ENCODE results near the gene DACH1.

Gene DACH1

GRCh38 chr13:71830736-71831135, 36.3 kb downstream of the DACH1 start:
- Histone ChIP-seq H3K27me3 (ENCODE audit: insufficient read depth, poor library complexity, severe bottlenecking) (no peaks in the 10 kb centered on the region), H3K4me3 (replicated peaks; ENCODE audit: insufficient read depth, low read length) (no peak overlapping the region), H3K27ac (replicated peaks) (peak overlapping the region; percentile 88)
- TF ChIP-seq, protein P1, sequence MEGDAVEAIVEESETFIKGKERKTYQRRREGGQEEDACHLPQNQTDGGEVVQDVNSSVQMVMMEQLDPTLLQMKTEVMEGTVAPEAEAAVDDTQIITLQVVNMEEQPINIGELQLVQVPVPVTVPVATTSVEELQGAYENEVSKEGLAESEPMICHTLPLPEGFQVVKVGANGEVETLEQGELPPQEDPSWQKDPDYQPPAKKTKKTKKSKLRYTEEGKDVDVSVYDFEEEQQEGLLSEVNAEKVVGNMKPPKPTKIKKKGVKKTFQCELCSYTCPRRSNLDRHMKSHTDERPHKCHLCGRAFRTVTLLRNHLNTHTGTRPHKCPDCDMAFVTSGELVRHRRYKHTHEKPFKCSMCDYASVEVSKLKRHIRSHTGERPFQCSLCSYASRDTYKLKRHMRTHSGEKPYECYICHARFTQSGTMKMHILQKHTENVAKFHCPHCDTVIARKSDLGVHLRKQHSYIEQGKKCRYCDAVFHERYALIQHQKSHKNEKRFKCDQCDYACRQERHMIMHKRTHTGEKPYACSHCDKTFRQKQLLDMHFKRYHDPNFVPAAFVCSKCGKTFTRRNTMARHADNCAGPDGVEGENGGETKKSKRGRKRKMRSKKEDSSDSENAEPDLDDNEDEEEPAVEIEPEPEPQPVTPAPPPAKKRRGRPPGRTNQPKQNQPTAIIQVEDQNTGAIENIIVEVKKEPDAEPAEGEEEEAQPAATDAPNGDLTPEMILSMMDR (IDR thresholded peaks at IDR 0.05; ENCODE audit: insufficient read depth, low read length): no peak
- no peak for TF ChIP-seq GABPA (IDR thresholded peaks at IDR 0.05; ENCODE audit: low read depth)
- TF ChIP-seq, protein P2, sequence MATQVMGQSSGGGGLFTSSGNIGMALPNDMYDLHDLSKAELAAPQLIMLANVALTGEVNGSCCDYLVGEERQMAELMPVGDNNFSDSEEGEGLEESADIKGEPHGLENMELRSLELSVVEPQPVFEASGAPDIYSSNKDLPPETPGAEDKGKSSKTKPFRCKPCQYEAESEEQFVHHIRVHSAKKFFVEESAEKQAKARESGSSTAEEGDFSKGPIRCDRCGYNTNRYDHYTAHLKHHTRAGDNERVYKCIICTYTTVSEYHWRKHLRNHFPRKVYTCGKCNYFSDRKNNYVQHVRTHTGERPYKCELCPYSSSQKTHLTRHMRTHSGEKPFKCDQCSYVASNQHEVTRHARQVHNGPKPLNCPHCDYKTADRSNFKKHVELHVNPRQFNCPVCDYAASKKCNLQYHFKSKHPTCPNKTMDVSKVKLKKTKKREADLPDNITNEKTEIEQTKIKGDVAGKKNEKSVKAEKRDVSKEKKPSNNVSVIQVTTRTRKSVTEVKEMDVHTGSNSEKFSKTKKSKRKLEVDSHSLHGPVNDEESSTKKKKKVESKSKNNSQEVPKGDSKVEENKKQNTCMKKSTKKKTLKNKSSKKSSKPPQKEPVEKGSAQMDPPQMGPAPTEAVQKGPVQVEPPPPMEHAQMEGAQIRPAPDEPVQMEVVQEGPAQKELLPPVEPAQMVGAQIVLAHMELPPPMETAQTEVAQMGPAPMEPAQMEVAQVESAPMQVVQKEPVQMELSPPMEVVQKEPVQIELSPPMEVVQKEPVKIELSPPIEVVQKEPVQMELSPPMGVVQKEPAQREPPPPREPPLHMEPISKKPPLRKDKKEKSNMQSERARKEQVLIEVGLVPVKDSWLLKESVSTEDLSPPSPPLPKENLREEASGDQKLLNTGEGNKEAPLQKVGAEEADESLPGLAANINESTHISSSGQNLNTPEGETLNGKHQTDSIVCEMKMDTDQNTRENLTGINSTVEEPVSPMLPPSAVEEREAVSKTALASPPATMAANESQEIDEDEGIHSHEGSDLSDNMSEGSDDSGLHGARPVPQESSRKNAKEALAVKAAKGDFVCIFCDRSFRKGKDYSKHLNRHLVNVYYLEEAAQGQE (IDR thresholded peaks at IDR 0.05; ENCODE audit: insufficient replicate concordance, low read depth): no peak
- TF ChIP-seq POLR2AphosphoS5 (IDR thresholded peaks at IDR 0.05; ENCODE audit: low read depth): no peak
- no peak for TF ChIP-seq SPI1 (IDR thresholded peaks at IDR 0.05; ENCODE audit: borderline replicate concordance, low read depth)
- DNase-seq (ENCODE audit: low read depth in 1 of 2, low spot score in 1 of 2): no peak

- Histone ChIP-seq H3K4me3 (replicated peaks; ENCODE audit: insufficient read depth, low read length) (no peak overlapping the region), H3K27me3 (ENCODE audit: insufficient read depth, poor library complexity, severe bottlenecking) (no peaks in the 10 kb centered on the region), H3K27ac (replicated peaks) (peak overlapping the region; percentile 88)
- DNase-seq (ENCODE audit: low read depth in 1 of 2, low spot score in 1 of 2): no peak
- TF ChIP-seq GABPA (IDR thresholded peaks at IDR 0.05; ENCODE audit: low read depth) (no peak), SPI1 (IDR thresholded peaks at IDR 0.05; ENCODE audit: borderline replicate concordance, low read depth) (peak; percentile 75; the same call in 1 of the 2 replicates)
- TF ChIP-seq, protein P2 (IDR thresholded peaks at IDR 0.05; ENCODE audit: insufficient replicate concordance, low read depth): no peak
These were observed 36.7 kb downstream of the DACH1 start for GRCh38 chr13:71830323-71830722.

GRCh38 chr13:71829547-71829946, 37.5 kb downstream of the DACH1 start:
- Histone ChIP-seq H3K4me3 (replicated peaks; ENCODE audit: insufficient read depth, low read length) (no peak overlapping the region), H3K27ac (replicated peaks) (peak overlapping the region; percentile 88), H3K27me3 (ENCODE audit: insufficient read depth, poor library complexity, severe bottlenecking) (no peaks in the 10 kb centered on the region)
- DNase-seq (ENCODE audit: low read depth in 1 of 2, low spot score in 1 of 2): no peak
- TF ChIP-seq, protein P2 (IDR thresholded peaks at IDR 0.05; ENCODE audit: insufficient replicate concordance, low read depth): no peak
- TF ChIP-seq SPI1 (IDR thresholded peaks at IDR 0.05; ENCODE audit: borderline replicate concordance, low read depth): no peak

DNA sequence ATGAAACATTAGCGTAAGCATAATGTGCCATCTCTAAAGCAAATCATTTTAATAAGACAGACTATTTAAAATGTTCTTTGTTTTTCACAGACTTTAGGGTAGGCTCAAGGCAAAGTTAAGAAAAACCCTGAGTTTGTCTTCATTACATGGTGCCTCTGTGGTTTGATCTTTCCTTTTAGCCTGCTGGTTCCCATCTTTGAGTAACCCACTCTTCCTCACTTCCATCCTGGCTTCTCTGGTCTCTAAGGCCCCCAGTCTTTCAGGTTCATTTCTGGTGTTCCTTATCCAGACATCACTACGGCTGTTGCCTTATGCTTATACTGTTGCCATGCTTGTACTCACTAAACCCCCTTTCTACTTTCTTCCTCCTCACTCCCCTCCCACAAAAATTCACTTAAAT, 38.4 kb downstream of the DACH1 start:
- Histone ChIP-seq H3K27ac (replicated peaks) (peak overlapping the region; percentile 88), H3K27me3 (ENCODE audit: insufficient read depth, poor library complexity, severe bottlenecking) (no peaks in the 10 kb centered on the region), H3K4me3 (replicated peaks; ENCODE audit: insufficient read depth, low read length) (no peak overlapping the region)
- TF ChIP-seq GABPA (IDR thresholded peaks at IDR 0.05; ENCODE audit: low read depth) (no peak), SPI1 (IDR thresholded peaks at IDR 0.05; ENCODE audit: borderline replicate concordance, low read depth) (no peak), POLR2AphosphoS5 (IDR thresholded peaks at IDR 0.05; ENCODE audit: low read depth) (no peak)
- TF ChIP-seq, protein P1 (IDR thresholded peaks at IDR 0.05; ENCODE audit: insufficient read depth, low read length): no peak
- TF ChIP-seq, protein P2 (IDR thresholded peaks at IDR 0.05; ENCODE audit: insufficient replicate concordance, low read depth): no peak
- peak; percentile 22 to 42 for DNase-seq (ENCODE audit: low read depth in 1 of 2, low spot score in 1 of 2)
